ENCODE measurements around the gene OVAAL.

Gene OVAAL

GRCh38 chr1:180558664-180559063 is at the start of gene OVAAL:
Gene OVAAL (plus strand): TSS chr1:180558964.
- no peak for DNase-seq

GRCh38 chr1:180510882-180511281 is 47.9 kb upstream of the OVAAL start:
- DNase-seq, result no peak

- DNase-seq, result no peak
These were observed 45.2 kb upstream of the OVAAL start for GRCh38 chr1:180513531-180513930.

GRCh38 chr1:180515364-180515763 is 43.4 kb upstream of the OVAAL start:
- DNase-seq, result no peak

- DNase-seq, result peak; percentile 51 to 68
These were observed 42.8 kb upstream of the OVAAL start for GRCh38 chr1:180515857-180516388.

- no peak for DNase-seq
These were observed 38.9 kb upstream of the OVAAL start for GRCh38 chr1:180519846-180520245.

- DNase-seq, result no peak
These were observed 37.1 kb upstream of the OVAAL start for GRCh38 chr1:180521474-180522212.

GRCh38 chr1:180522213-180522515 is 36.6 kb upstream of the OVAAL start:
- no peak for DNase-seq

- DNase-seq, result no peak
These were observed 34.4 kb upstream of the OVAAL start for GRCh38 chr1:180524160-180524914.

GRCh38 chr1:180524915-180525714 is 33.6 kb upstream of the OVAAL start:
- DNase-seq, result no peak

GRCh38 chr1:180525715-180526039 is 33.1 kb upstream of the OVAAL start:
- no peak for DNase-seq

- no peak for DNase-seq
These were observed 31.6 kb upstream of the OVAAL start for GRCh38 chr1:180527101-180527669.

- DNase-seq, result no peak
These were observed 29.8 kb upstream of the OVAAL start for GRCh38 chr1:180528868-180529470.

GRCh38 chr1:180530501-180530900 is 28.3 kb upstream of the OVAAL start:
- DNase-seq, result no peak

- no peak for DNase-seq
These were observed 25.9 kb upstream of the OVAAL start for GRCh38 chr1:180532854-180533253.

GRCh38 chr1:180533266-180533987 is 25.3 kb upstream of the OVAAL start:
- DNase-seq, result peak; percentile 43 to 62

- no peak for DNase-seq
These were observed 24.6 kb upstream of the OVAAL start for GRCh38 chr1:180534214-180534613.

- DNase-seq, result no peak
These were observed 23.3 kb upstream of the OVAAL start for GRCh38 chr1:180535418-180535999.

GRCh38 chr1:180536821-180537372 is 21.9 kb upstream of the OVAAL start:
- no peak for DNase-seq

- DNase-seq, result no peak
These were observed 19.6 kb upstream of the OVAAL start for GRCh38 chr1:180539136-180539535.

Measured in CD4-positive, alpha-beta T cell treated with Interferon alpha-2 for 1 hour (primary cell).